ENCODE results near the gene UFC1.

GRCh38 chr1:161188381-161188780 lies 34.6 kb downstream of the UFC1 start:
- no peak for TF ChIP-seq CTCF (IDR thresholded peaks at IDR 0.05; ENCODE audit: insufficient read depth, low read depth, low read length)
- no peak for TF ChIP-seq EZH2 (IDR thresholded peaks at IDR 0.05; ENCODE audit: insufficient read depth, low read length)
